ENCODE measurements around the gene MAP3K7CL.

MAP3K7CL gene

GRCh38 chr21:29130270-29130969, at the start of gene MAP3K7CL:
Gene MAP3K7CL, plus strand, starts transcription at chr21:29130644. Its CDS starts 2,701 bp downstream, at chr21:29133345.
- DNase-seq, result no peak

- DNase-seq, result no peak
Observed at GRCh38 chr21:29082046-29082815, 48.2 kb upstream of the MAP3K7CL start.

GRCh38 chr21:29083306-29083705, 47.1 kb upstream of the MAP3K7CL start:
- DNase-seq, result no peak

GRCh38 chr21:29084372-29084771, 46.1 kb upstream of the MAP3K7CL start:
- no peak for DNase-seq

GRCh38 chr21:29085106-29085752, 45.2 kb upstream of the MAP3K7CL start:
- DNase-seq, result no peak

GRCh38 chr21:29091033-29091432, 39.4 kb upstream of the MAP3K7CL start:
- DNase-seq, result no peak

- no peak for DNase-seq
Observed at GRCh38 chr21:29092102-29092959, 38.1 kb upstream of the MAP3K7CL start.

- no peak for DNase-seq
Observed at GRCh38 chr21:29096218-29097015, 34.0 kb upstream of the MAP3K7CL start.

GRCh38 chr21:29098156-29098555, 32.3 kb upstream of the MAP3K7CL start:
- no peak for DNase-seq

- DNase-seq, result no peak
Observed at GRCh38 chr21:29102791-29103257, 27.6 kb upstream of the MAP3K7CL start.

- no peak for DNase-seq
Observed at GRCh38 chr21:29104239-29104708, 26.2 kb upstream of the MAP3K7CL start.

- no peak for DNase-seq
Observed at GRCh38 chr21:29105218-29105617, 25.2 kb upstream of the MAP3K7CL start.

- no peak for DNase-seq
Observed at GRCh38 chr21:29114765-29115500, 15.5 kb upstream of the MAP3K7CL start.

- DNase-seq, result no peak
Observed at GRCh38 chr21:29115899-29116298, 14.5 kb upstream of the MAP3K7CL start.

- no peak for DNase-seq
Observed at GRCh38 chr21:29117372-29117955, 13.0 kb upstream of the MAP3K7CL start.

- DNase-seq, result no peak
Observed at GRCh38 chr21:29121759-29122158, 8.7 kb upstream of the MAP3K7CL start.

- DNase-seq, result no peak
Observed at GRCh38 chr21:29124645-29125044, 5.8 kb upstream of the MAP3K7CL start.

- no peak for DNase-seq
Observed at GRCh38 chr21:29125191-29125590, 5.3 kb upstream of the MAP3K7CL start.

- no peak for DNase-seq
Observed at GRCh38 chr21:29125979-29126378, 4.5 kb upstream of the MAP3K7CL start.

GRCh38 chr21:29133241-29133640, 2.8 kb downstream of the MAP3K7CL start:
- DNase-seq, result no peak

GRCh38 chr21:29133796-29134195, 3.4 kb downstream of the MAP3K7CL start:
- no peak for DNase-seq

Measured in hematopoietic multipotent progenitor cell treated with erythropoietin and hydrocortisone succinate and interleukin-3 and kit ligand, for 8 days (in vitro differentiated cells).